H1 (cell line): ENCODE data around the gene KCNT1. TPM values are rescaled to one million over a fixed set of nuclear protein-coding genes. Genes with fewer than 3 reads are reported as not detected.

Source experiments
- CTCF ChIA-PET: fragments of 300-600 bp; sonication (Branson Sonifier 250); formaldehyde crosslinking; loops from one replicate; lab custom pipeline; 2021; ENCODE audit not compliant: partially characterized antibody; lab: Charles Lee
- POLR2A ChIA-PET: fragments of 300-600 bp; sonication (Branson Sonifier 250); formaldehyde crosslinking; loops from one replicate; lab custom pipeline; 2021; ENCODE audit warnings: inconsistent platforms; ENCODE audit not compliant: partially characterized antibody; lab: Charles Lee
- DNase-seq, 2 experiments: peaks; one replicate each; pipeline versions ENCODE4 v3.0.0 to v3.0.0-alpha.2; 2010 to 2022; ENCODE audit warnings: low spot score in 2 of 2, low read depth in 1 of 2, mixed read lengths in 1 of 2
- FAIRE-seq: peaks from 2 replicates; lab custom pipeline; 2011; peaks lifted over from hg19 to GRCh38; lab: Jason Lieb, UNC
- H2AFZ ChIP-seq: 2 replicates; pipeline ENCODE4 v1.8.1; 2012; ENCODE audit warnings: low read length, inconsistent platforms
- H2AK5ac ChIP-seq: 2 replicates; pipeline ENCODE4 v1.6.1; 2013; ENCODE audit warnings: low read depth, low read length
- H2BK120ac ChIP-seq: replicated peaks from 2 replicates; pipeline ENCODE3; 2013; ENCODE audit warnings: low read depth, low read length, inconsistent platforms
- H2BK12ac ChIP-seq: 2 replicates; pipeline ENCODE4 v1.6.1; 2013; ENCODE audit warnings: low read depth, low read length
- H2BK15ac ChIP-seq: 2 replicates; pipeline ENCODE4 v1.6.1; 2013; ENCODE audit warnings: low read length
- H2BK20ac ChIP-seq: 2 replicates; pipeline ENCODE4 v1.6.1; 2013; ENCODE audit warnings: low read length
- H2BK5ac ChIP-seq: 2 replicates; pipeline ENCODE4 v1.6.1; 2013; ENCODE audit warnings: low read depth, low read length
- H3K14ac ChIP-seq: 2 replicates; pipeline ENCODE4 v1.6.1; 2013; ENCODE audit warnings: inconsistent platforms; ENCODE audit not compliant: insufficient read length
- H3K18ac ChIP-seq: 2 replicates; pipeline ENCODE4 v1.6.1; 2013; ENCODE audit warnings: low read length; ENCODE audit errors: extremely low read depth
- H3K23ac ChIP-seq: 2 replicates; pipeline ENCODE4 v1.6.1; 2013; ENCODE audit warnings: inconsistent platforms; ENCODE audit not compliant: insufficient read length
- H3K23me2 ChIP-seq: 2 replicates; pipeline ENCODE4 v1.6.1; 2013; ENCODE audit warnings: low read depth, low read length
- H3K27ac ChIP-seq: 2 replicates; pipeline ENCODE4 v1.6.1; 2011; ENCODE audit warnings: low read depth, low read length, inconsistent platforms
- H3K27me3 ChIP-seq, 4 experiments: replicated peaks in 1 of 4; 1 replicate in 1 of 4; 2 replicates in 3 of 4; pipeline versions ENCODE4 v1.6.1 to v1.8.1; 2011 to 2013; ENCODE audit warnings: low read length in 3 of 4, mild to moderate bottlenecking in 3 of 4, inconsistent platforms in 2 of 4, mixed read lengths in 2 of 4, moderate library complexity in 1 of 4; ENCODE audit not compliant: control insufficient read depth in 3 of 4, insufficient read depth in 3 of 4; ENCODE audit errors: extremely low read depth in 1 of 4
- H3K36me3 ChIP-seq, 4 experiments: 2 replicates each; pipeline versions ENCODE4 v1.6.1 to v1.8.1; 2011 to 2013; ENCODE audit warnings: mild to moderate bottlenecking in 4 of 4, low read length in 3 of 4, moderate library complexity in 2 of 4, control low read depth in 1 of 4, inconsistent platforms in 1 of 4; ENCODE audit not compliant: insufficient read depth in 4 of 4, control insufficient read depth in 2 of 4
- H3K4ac ChIP-seq: replicated peaks from 2 replicates; pipeline ENCODE3; 2013; ENCODE audit warnings: low read length, low read depth, mixed read lengths, inconsistent platforms; ENCODE audit not compliant: insufficient read length
- H3K4me1 ChIP-seq, 4 experiments: replicated peaks in 1 of 4; 1 replicate in 1 of 4; 2 replicates in 3 of 4; pipeline versions ENCODE4 v1.6.1 to v1.8.1; 2011 to 2013; ENCODE audit warnings: low read length in 3 of 4, inconsistent platforms in 2 of 4, mixed read lengths in 1 of 4; ENCODE audit not compliant: insufficient read depth in 4 of 4, control insufficient read depth in 3 of 4
- H3K4me2 ChIP-seq, 2 experiments: 2 replicates each; pipeline versions ENCODE4 v1.6.1 to v1.8.1; 2011 to 2013; ENCODE audit warnings: low read depth in 2 of 2, low read length in 2 of 2, control low read depth in 1 of 2, inconsistent platforms in 1 of 2, mild to moderate bottlenecking in 1 of 2; ENCODE audit not compliant: insufficient read depth in 1 of 2
- H3K4me3 ChIP-seq, 4 experiments: fragments of 200-600, 300-600 bp in 1 of 4; sonication (generic), shearing (Covaris generic), sonication (Bioruptor Twin) in 1 of 4; 2 replicates each; pipeline versions ENCODE4 v1.5.1 to v1.8.1; 2011 to 2016; ENCODE audit warnings: low read length in 4 of 4, low read depth in 3 of 4, control low read depth in 2 of 4, inconsistent platforms in 2 of 4, mild to moderate bottlenecking in 2 of 4, mixed read lengths in 1 of 4, moderate library complexity in 1 of 4; ENCODE audit not compliant: insufficient read depth in 2 of 4; ENCODE audit errors: extremely low read depth in 1 of 4
- H3K56ac ChIP-seq: replicated peaks from 2 replicates; pipeline ENCODE3; 2013; ENCODE audit warnings: low read depth, mild to moderate bottlenecking, mixed read lengths, low read length, inconsistent platforms; ENCODE audit not compliant: insufficient read length
- H3K79me1 ChIP-seq: 2 replicates; pipeline ENCODE4 v1.6.1; 2013; ENCODE audit warnings: low read depth, low read length, control low read depth
- H3K79me2 ChIP-seq, 2 experiments: 2 replicates each; pipeline versions ENCODE4 v1.6.1 to v1.8.1; 2012 to 2013; ENCODE audit warnings: low read length in 2 of 2, mild to moderate bottlenecking in 2 of 2, inconsistent platforms in 1 of 2; ENCODE audit not compliant: insufficient read depth in 2 of 2, control insufficient read depth in 1 of 2
- H3K9ac ChIP-seq, 4 experiments: replicated peaks in 1 of 4; 1 replicate in 1 of 4; 2 replicates in 3 of 4; pipeline versions ENCODE4 v1.6.1 to v1.8.1; 2011 to 2013; ENCODE audit warnings: low read depth in 3 of 4, low read length in 3 of 4, control low read depth in 2 of 4, mild to moderate bottlenecking in 2 of 4, moderate library complexity in 2 of 4, inconsistent platforms in 1 of 4; ENCODE audit errors: extremely low read depth in 1 of 4
- H3K9me3 ChIP-seq, 2 experiments: 2 replicates each; pipeline versions ENCODE4 v1.6.1 to v1.8.1; 2012 to 2013; ENCODE audit warnings: mild to moderate bottlenecking in 2 of 2, moderate library complexity in 2 of 2, control low read depth in 1 of 2, inconsistent platforms in 1 of 2, low read depth in 1 of 2, low read length in 1 of 2, mixed read lengths in 1 of 2; ENCODE audit not compliant: insufficient read depth in 2 of 2
- H4K20me1 ChIP-seq, 2 experiments: replicated peaks in 1 of 2; 2 replicates each; pipeline versions ENCODE3 to v1.8.1; 2011 to 2013; ENCODE audit warnings: inconsistent platforms in 2 of 2, low read length in 2 of 2, mild to moderate bottlenecking in 1 of 2; ENCODE audit not compliant: insufficient read depth in 2 of 2, control insufficient read depth in 1 of 2
- H4K5ac ChIP-seq: 2 replicates; pipeline ENCODE4 v1.6.1; 2013; ENCODE audit warnings: low read length, low read depth, mixed read lengths, inconsistent platforms; ENCODE audit not compliant: insufficient read length
- H4K8ac ChIP-seq: 2 replicates; pipeline ENCODE4 v1.8.0; 2013; ENCODE audit warnings: mild to moderate bottlenecking, moderate library complexity, low read length, inconsistent platforms; ENCODE audit not compliant: insufficient read depth; ENCODE audit errors: extremely low read depth
- H4K91ac ChIP-seq: replicated peaks from 2 replicates; pipeline ENCODE3; 2013; ENCODE audit warnings: low read length, mixed read lengths, inconsistent platforms; ENCODE audit not compliant: insufficient read length
- ATF3 ChIP-seq: IDR thresholded peaks from 2 replicates; pipeline ENCODE4 v1.6.1; 2011; ENCODE audit warnings: low read depth, mild to moderate bottlenecking, low read length; ENCODE audit not compliant: insufficient read depth
- GABPA ChIP-seq: IDR thresholded peaks from 2 replicates; pipeline ENCODE4 v1.6.1; 2011; ENCODE audit warnings: mild to moderate bottlenecking, low read length, moderate library complexity, borderline replicate concordance; ENCODE audit not compliant: insufficient read depth
- NANOG ChIP-seq: IDR thresholded peaks from 2 replicates; pipeline ENCODE4 v1.6.1; 2011; ENCODE audit warnings: low read length, low read depth, mild to moderate bottlenecking, inconsistent platforms; ENCODE audit not compliant: insufficient read depth, poor library complexity, severe bottlenecking
- POU5F1 ChIP-seq: IDR thresholded peaks from 2 replicates; pipeline ENCODE4 v1.6.1; 2011; ENCODE audit warnings: low read depth, mild to moderate bottlenecking, low read length, moderate library complexity
- RNF2 ChIP-seq: fragments of 200-900, 300-1000 bp; sonication (generic); IDR thresholded peaks from 2 replicates; pipeline ENCODE4 v1.7.1; 2016; ENCODE audit warnings: borderline replicate concordance, low read depth, mild to moderate bottlenecking, antibody characterized with exemption, low read length; ENCODE audit not compliant: poor library complexity, severe bottlenecking; ENCODE audit errors: missing control alignments
- TBP ChIP-seq: IDR thresholded peaks from 2 replicates; pipeline ENCODE4 v1.6.1; 2011; ENCODE audit warnings: low read depth, low read length, improper control_type of control experiment
- WGBS, 2 experiments: shearing (Covaris generic) in 1 of 2; methylation state at CpG; one replicate each; pipeline versions ENCODE4 v1.1.6 to v1.1.7; 2013 to 2015; ENCODE audit warnings: low lambda C conversion rate in 2 of 2, mixed read lengths in 2 of 2, inconsistent platforms in 1 of 2, low coverage in 1 of 2, missing lambda C conversion rate in 1 of 2; ENCODE audit not compliant: insufficient replicate concordance in 2 of 2, insufficient coverage in 1 of 2, insufficient read length in 1 of 2; ENCODE audit errors: extremely low coverage in 1 of 2, missing lambda C conversion rate in 1 of 2; 5-methylcytosine and 5-hydroxymethylcytosine counted together
- polyA plus RNA-seq, 7 experiments: library from polyadenylated mRNA; depleted of rRNA in 3 of 7; stranded (reverse) in 5 of 7; unstranded in 2 of 7; fragments of >200 nt in 5 of 7; fragments of 200-250 nt in 2 of 7; gene quantifications; 1 replicate in 5 of 7; 2 replicates in 1 of 7; 4 replicates in 1 of 7; pipeline versions ENCODE4 v1.2.1 to v1.2.3, GENCODE V29; 2011 to 2013; ENCODE audit warnings: missing spikeins in 2 of 7, mixed read lengths in 2 of 7
- total RNA-seq: library from RNA; stranded (reverse); fragmentation: NEBNext Ultra II Directional; extraction: Animal tissue kit (Norgen Biotek cat#: 25700); gene quantifications from 2 replicates; pipeline ENCODE4 v1.2.1, GENCODE V29; 2021
- TF ChIP-seq, protein P1 (sequence below), 3 experiments: IDR thresholded peaks; 1 replicate in 2 of 3; 2 replicates in 1 of 3; pipeline versions ENCODE4 v1.5.1 to v1.6.1; 2011; ENCODE audit warnings: low read length in 3 of 3, mild to moderate bottlenecking in 3 of 3, inconsistent platforms in 2 of 3, low read depth in 1 of 3, moderate library complexity in 1 of 3; ENCODE audit not compliant: insufficient read depth in 1 of 3; ENCODE audit errors: control extremely low read depth in 1 of 3

The KCNT1 gene
- total and polyA plus RNA-seq, 2 of the 8 experiments (the other 6 are each of a cell fraction or from before 2014, with no cell fraction given), result 0.13 to 0.20 TPM

DNA sequence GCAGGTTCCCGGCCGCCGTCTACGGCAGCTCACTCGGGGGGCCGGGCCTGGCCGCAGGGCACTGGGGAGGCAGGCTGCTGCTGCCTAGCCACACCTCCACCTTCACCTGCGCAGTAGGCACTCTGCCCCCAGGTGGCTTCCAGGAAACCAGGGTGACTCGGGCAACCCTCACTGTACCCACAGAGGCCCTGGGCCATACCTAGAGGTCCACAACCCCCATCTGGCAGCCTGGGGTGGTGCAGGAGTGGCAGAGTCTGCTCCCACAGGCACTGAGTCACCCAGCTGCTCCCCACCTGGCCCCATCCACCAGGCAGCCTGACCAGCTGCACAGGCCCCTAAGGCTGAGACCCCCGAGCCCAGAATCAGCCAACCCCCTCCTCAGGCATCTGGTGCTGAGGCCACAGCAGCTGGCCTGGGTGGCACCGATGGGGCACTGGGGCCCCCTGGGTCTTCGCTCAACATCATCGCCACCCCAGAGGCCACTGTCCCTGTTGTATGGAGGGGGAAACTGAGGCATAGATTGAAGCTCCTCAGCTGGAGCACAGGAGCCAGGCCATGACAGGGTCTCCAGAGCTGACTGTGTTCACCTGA is 70.2 kb downstream of the KCNT1 start:
- H3K27me3 ChIP-seq, result no peaks in the 10 kb centered on the region
- no peak overlapping the region for H3K18ac ChIP-seq
- no peak overlapping the region for H2BK12ac ChIP-seq
- WGBS, 2 experiments, result 88% methylated on average over 8 of the region's 13 CpGs; no CpG with 5 or more reads in 1 of the 2 experiments
- H2BK15ac ChIP-seq, result no peak overlapping the region
- H3K27ac ChIP-seq, result no peak overlapping the region
- H3K56ac ChIP-seq, result no peak overlapping the region
- no peak overlapping the region for H3K4me2 ChIP-seq
- TF ChIP-seq GABPA, result no peak
- TF ChIP-seq POU5F1, result no peak
- no peak for TF ChIP-seq ATF3
- TF ChIP-seq, protein P1, sequence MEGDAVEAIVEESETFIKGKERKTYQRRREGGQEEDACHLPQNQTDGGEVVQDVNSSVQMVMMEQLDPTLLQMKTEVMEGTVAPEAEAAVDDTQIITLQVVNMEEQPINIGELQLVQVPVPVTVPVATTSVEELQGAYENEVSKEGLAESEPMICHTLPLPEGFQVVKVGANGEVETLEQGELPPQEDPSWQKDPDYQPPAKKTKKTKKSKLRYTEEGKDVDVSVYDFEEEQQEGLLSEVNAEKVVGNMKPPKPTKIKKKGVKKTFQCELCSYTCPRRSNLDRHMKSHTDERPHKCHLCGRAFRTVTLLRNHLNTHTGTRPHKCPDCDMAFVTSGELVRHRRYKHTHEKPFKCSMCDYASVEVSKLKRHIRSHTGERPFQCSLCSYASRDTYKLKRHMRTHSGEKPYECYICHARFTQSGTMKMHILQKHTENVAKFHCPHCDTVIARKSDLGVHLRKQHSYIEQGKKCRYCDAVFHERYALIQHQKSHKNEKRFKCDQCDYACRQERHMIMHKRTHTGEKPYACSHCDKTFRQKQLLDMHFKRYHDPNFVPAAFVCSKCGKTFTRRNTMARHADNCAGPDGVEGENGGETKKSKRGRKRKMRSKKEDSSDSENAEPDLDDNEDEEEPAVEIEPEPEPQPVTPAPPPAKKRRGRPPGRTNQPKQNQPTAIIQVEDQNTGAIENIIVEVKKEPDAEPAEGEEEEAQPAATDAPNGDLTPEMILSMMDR (IDR thresholded peaks at IDR 0.05; ENCODE audit: control extremely low read depth in 1 of 3, insufficient read depth in 1 of 3, low read depth in 1 of 3, low read length in 3 of 3), result peak in 1 of 3 experiments; percentile 17; a peak in 1 of 4 replicates
- no peak for TF ChIP-seq NANOG
- TF ChIP-seq TBP, result no peak
- TF ChIP-seq RNF2, result no peak
- no peaks in the 10 kb centered on the region; the same call in 1 of the 2 replicates for H3K79me1 ChIP-seq
- no peak for DNase-seq
- H4K8ac ChIP-seq, result peak overlapping the region; percentile 11; the same call in 1 of the 2 replicates
- no peak overlapping the region for H2AFZ ChIP-seq
- H4K5ac ChIP-seq, result no peak overlapping the region
- no peak overlapping the region for H3K4me3 ChIP-seq
- no peaks in the 10 kb centered on the region for H3K79me2 ChIP-seq
- no peak overlapping the region for H3K14ac ChIP-seq
- H3K9ac ChIP-seq, result no peak overlapping the region
- no peak overlapping the region for H2BK120ac ChIP-seq
- H2BK20ac ChIP-seq, result no peak overlapping the region
- H3K23ac ChIP-seq, result no peak overlapping the region
- no peaks in the 10 kb centered on the region for H3K4me1 ChIP-seq
- no peak overlapping the region for H2BK5ac ChIP-seq
- H4K91ac ChIP-seq, result no peak overlapping the region
- FAIRE-seq, result no peak
- no peak overlapping the region for H2AK5ac ChIP-seq
- ChIA-PET CTCF (interaction anchor here (1.0 to 1.7 kb wide), 4 partner anchors 8 to 67 kb away, joined by 3 to 6 read pairs (median 4); no protein-coding TSS in a partner anchor), POLR2A (no interaction called here)
- no peaks in the 10 kb centered on the region; a peak in 1 of 4 replicates for H3K9me3 ChIP-seq
- peaks cover 6% of the 10 kb centered on the region; the same call in 1 of the 2 replicates for H3K23me2 ChIP-seq
- H4K20me1 ChIP-seq, result peaks cover 0 to 7% of the 10 kb centered on the region in 2 experiments
- H3K4ac ChIP-seq, result no peak overlapping the region
- H3K36me3 ChIP-seq, result no peaks in the 10 kb centered on the region; a peak in 1 of 8 replicates
